Measurements from ENCODE around the gene RPL6. TPM values are rescaled to one million over a fixed set of nuclear protein-coding genes. Genes with fewer than 3 reads are reported as not detected.

The RPL6 gene
- total RNA-seq, 1 experiment from 2014 or later: 969 TPM

- Histone ChIP-seq H3K4me3 (ENCODE audit: low read depth in 2 of 2, low read length in 2 of 2) (no peak overlapping the region), H3K4me1 (ENCODE audit: control insufficient read depth, insufficient read depth, low read length) (no peaks in the 10 kb centered on the region), H3K36me3 (ENCODE audit: control insufficient read depth, insufficient read depth, low read length) (no peaks in the 10 kb centered on the region; the same call in 1 of the 2 replicates), H3K27ac (ENCODE audit: low read length) (no peak overlapping the region), H3K9me3 (ENCODE audit: control insufficient read depth, insufficient read depth, low read depth, low read length) (no peaks in the 10 kb centered on the region), H3K27me3 (ENCODE audit: control insufficient read depth, insufficient read depth, low read length) (no peaks in the 10 kb centered on the region)
- no peak for DNase-seq (ENCODE audit: low read depth, low spot score)
- ChIA-PET POLR2A (no interaction called here), CTCF (interaction anchor here (0.6 to 2.3 kb wide), 4 partner anchors 45 to 189 kb away, joined by 3 to 24 read pairs (median 10); no protein-coding TSS in a partner anchor)
- BruUV-seq (replicated peaks): no TSS peak
- ATAC-seq: no peak
- in situ Hi-C loops (cut with HindIII; ENCODE audit: low pct_unique_long_range_greater_than_20kb, low sequenced_read_pairs): no loop called here
- no peak for TF ChIP-seq REST (IDR thresholded peaks at IDR 0.05; ENCODE audit: insufficient read depth in 1 of 2, low read depth in 2 of 2, low read length in 1 of 2)
- TF ChIP-seq POLR2AphosphoS5 (IDR thresholded peaks at IDR 0.05; ENCODE audit: low read depth, low read length): no peak
- intact Hi-C loops (cut with micrococcal nuclease; ENCODE audit: unreplicated experiment): loop anchor here (2.0 kb wide), 1 partner anchor 188 kb away; no protein-coding TSS in a partner anchor
Measured at GRCh38 chr12:112386726-112387125, 22.7 kb downstream of the RPL6 start.

- peak overlapping the region; percentile 68 to 83 for H3K4me3 ChIP-seq (ENCODE audit: low read depth in 2 of 2, low read length in 2 of 2)
- peaks cover 7% of the 10 kb centered on the region for H3K4me1 ChIP-seq (ENCODE audit: control insufficient read depth, insufficient read depth, low read length)
- CTCF ChIA-PET: no interaction called here
- intact Hi-C loops (cut with micrococcal nuclease; ENCODE audit: unreplicated experiment) (no loop called here), in situ Hi-C loops (cut with HindIII; ENCODE audit: low pct_unique_long_range_greater_than_20kb, low sequenced_read_pairs) (no loop called here)
- no peaks in the 10 kb centered on the region for H3K27me3 ChIP-seq (ENCODE audit: control insufficient read depth, insufficient read depth, low read length)
- no peak for TF ChIP-seq CTCF (IDR thresholded peaks at IDR 0.05)
- no peak for TF ChIP-seq REST (IDR thresholded peaks at IDR 0.05; ENCODE audit: insufficient read depth in 1 of 2, low read depth in 2 of 2, low read length in 1 of 2)
- TF ChIP-seq POLR2AphosphoS5 (IDR thresholded peaks at IDR 0.05; ENCODE audit: low read depth, low read length): no peak
- TF ChIP-seq SIN3A (IDR thresholded peaks at IDR 0.05; ENCODE audit: borderline replicate concordance, insufficient read depth, low read depth, low read length): no peak
- TF ChIP-seq TCF7L2 (IDR thresholded peaks at IDR 0.05; ENCODE audit: low read depth, low read length): no peak
- H3K9me3 ChIP-seq (ENCODE audit: control insufficient read depth, insufficient read depth, low read depth, low read length): no peaks in the 10 kb centered on the region
- ATAC-seq (no peak), DNase-seq (ENCODE audit: low read depth, low spot score) (no peak)
- POLR2A ChIA-PET: no interaction called here
- no TSS peak for BruUV-seq (replicated peaks)
- peak overlapping the region; percentile 93 for H3K27ac ChIP-seq (ENCODE audit: low read length)
- no peaks in the 10 kb centered on the region; the same call in 1 of the 2 replicates for H3K36me3 ChIP-seq (ENCODE audit: control insufficient read depth, insufficient read depth, low read length)
Measured at GRCh38 chr12:112382866-112383265, 26.5 kb downstream of the RPL6 start.

Data from Panc1 (cell line).